HepG2 (cell line): Measurements from ENCODE around the gene SPATA32.

ENCODE experiments used
- POLR2A ChIP-seq, 2 experiments: IDR thresholded peaks; 2 replicates each; pipeline ENCODE4 v1.6.1; 2011; ENCODE audit warnings: low read depth in 2 of 2, low read length in 2 of 2, mild to moderate bottlenecking in 1 of 2, moderate library complexity in 1 of 2; ENCODE audit not compliant: insufficient read depth in 1 of 2
- THAP11 ChIP-seq: IDR thresholded peaks from 2 replicates; pipeline ENCODE4 v1.6.1; 2016; ENCODE audit warnings: missing biosample characterization, missing genetic modification reagents
- ZSCAN29 ChIP-seq: sonication (generic); formaldehyde crosslinking; conservative IDR thresholded peaks from 2 replicates; pipeline ENCODE4 v1.4.0; 2020; ENCODE audit warnings: mild to moderate bottlenecking, missing genetic modification reagents
- TF ChIP-seq, protein P1 (sequence below): IDR thresholded peaks from 2 replicates; pipeline ENCODE4 v1.6.1; 2016; ENCODE audit warnings: low read depth, borderline replicate concordance
- TF ChIP-seq, protein P2 (sequence below): sonication (generic); formaldehyde crosslinking; IDR thresholded peaks from 2 replicates; pipeline ENCODE4 v1.8.1; 2023; ENCODE audit warnings: mild to moderate bottlenecking, inconsistent platforms, moderate library complexity, missing genetic modification reagents, borderline replicate concordance

DNA sequence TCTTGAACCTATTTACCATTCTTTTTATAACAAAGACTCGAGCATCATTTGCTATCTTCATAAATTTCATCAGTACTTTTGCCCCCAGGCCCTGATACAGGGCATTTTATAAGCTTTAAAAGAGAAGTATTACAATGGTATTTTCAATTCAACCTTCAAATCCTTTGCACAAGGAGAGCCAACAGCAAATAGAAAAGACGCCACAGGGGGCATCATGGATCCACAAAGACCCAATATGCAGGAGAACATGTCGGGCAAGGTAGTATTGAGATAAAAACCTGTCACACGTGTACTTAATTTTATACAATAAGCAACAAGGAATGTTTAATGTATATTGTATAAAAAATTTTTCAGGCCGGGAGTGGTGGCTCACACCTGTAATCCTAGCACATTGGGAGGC is 44.7 kb upstream of the SPATA32 start:
- TF ChIP-seq THAP11 (CRISPR knock-in tag) (no peak), ZSCAN29 (CRISPR knock-in tag) (no peak), POLR2A (IDR thresholded peaks at IDR 0.05; ENCODE audit: insufficient read depth in 1 of 2, low read depth in 2 of 2, low read length in 2 of 2) (no peak)
- TF ChIP-seq, protein P1, sequence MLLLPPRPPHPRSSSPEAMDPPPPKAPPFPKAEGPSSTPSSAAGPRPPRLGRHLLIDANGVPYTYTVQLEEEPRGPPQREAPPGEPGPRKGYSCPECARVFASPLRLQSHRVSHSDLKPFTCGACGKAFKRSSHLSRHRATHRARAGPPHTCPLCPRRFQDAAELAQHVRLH (CRISPR knock-in tag) = no peak
- TF ChIP-seq, protein P2, sequence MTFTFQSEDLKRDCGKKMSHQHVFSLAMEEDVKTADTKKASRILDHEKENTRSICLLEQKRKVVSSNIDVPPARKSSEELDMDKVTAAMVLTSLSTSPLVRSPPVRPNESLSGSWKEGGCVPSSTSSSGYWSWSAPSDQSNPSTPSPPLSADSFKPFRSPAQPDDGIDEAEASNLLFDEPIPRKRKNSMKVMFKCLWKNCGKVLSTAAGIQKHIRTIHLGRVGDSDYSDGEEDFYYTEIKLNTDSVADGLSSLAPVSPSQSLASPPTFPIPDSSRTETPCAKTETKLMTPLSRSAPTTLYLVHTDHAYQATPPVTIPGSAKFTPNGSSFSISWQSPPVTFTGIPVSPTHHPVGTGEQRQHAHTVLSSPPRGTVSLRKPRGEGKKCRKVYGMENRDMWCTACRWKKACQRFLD (CRISPR knock-in tag) = no peak
